NCI-H1105 treated with DMSO at 0.1 percent for 48 hours (cell line): Measurements from ENCODE around the gene ZBTB6.

Experiments
- DNase-seq: peaks from one replicate; lab custom pipeline; 2025; lab: John Stamatoyannopoulos, UW

Gene ZBTB6

GRCh38 chr9:122912964-122913673 lies at the start of gene ZBTB6:
ZBTB6 (minus strand) TSS chr9:122913323; CDS start chr9:122912072, 1,251 bp downstream.
- peak; percentile 85 for DNase-seq

GRCh38 chr9:122961139-122961538 lies 48.0 kb upstream of the ZBTB6 start:
- DNase-seq = no peak

- no peak for DNase-seq
These were observed 42.8 kb upstream of the ZBTB6 start for GRCh38 chr9:122955961-122956360.

- DNase-seq = no peak
These were observed 41.1 kb upstream of the ZBTB6 start for GRCh38 chr9:122954253-122954691.

- no peak for DNase-seq
These were observed 37.9 kb upstream of the ZBTB6 start for GRCh38 chr9:122951056-122951455.

GRCh38 chr9:122950263-122950662 lies 37.1 kb upstream of the ZBTB6 start:
- DNase-seq = no peak

GRCh38 chr9:122949696-122950095 lies 36.6 kb upstream of the ZBTB6 start:
- no peak for DNase-seq

- DNase-seq = no peak
These were observed 35.2 kb upstream of the ZBTB6 start for GRCh38 chr9:122948313-122948712.

GRCh38 chr9:122946461-122947005 lies 33.4 kb upstream of the ZBTB6 start:
- no peak for DNase-seq

- no peak for DNase-seq
These were observed 32.1 kb upstream of the ZBTB6 start for GRCh38 chr9:122944960-122945888.

GRCh38 chr9:122941582-122942234 lies 28.6 kb upstream of the ZBTB6 start:
- no peak for DNase-seq

- peak; percentile 95 for DNase-seq
These were observed 27.8 kb upstream of the ZBTB6 start, which contains the start of gene RABGAP1 for GRCh38 chr9:122940749-122941581. RABGAP1 (plus strand) TSS chr9:122941020; CDS start chr9:122957060, 16,040 bp downstream.

- DNase-seq = no peak
These were observed 27.3 kb upstream of the ZBTB6 start for GRCh38 chr9:122940454-122940748.

GRCh38 chr9:122939601-122940000 lies 26.5 kb upstream of the ZBTB6 start:
- DNase-seq = no peak

- DNase-seq = no peak
These were observed 23.8 kb upstream of the ZBTB6 start for GRCh38 chr9:122936883-122937282.

GRCh38 chr9:122936464-122936863 lies 23.3 kb upstream of the ZBTB6 start:
- no peak for DNase-seq

GRCh38 chr9:122931226-122932121 lies 18.4 kb upstream of the ZBTB6 start, which contains the start of gene ZBTB26:
ZBTB26 (minus strand) TSS chr9:122931512; CDS start chr9:122919934, 11,578 bp downstream.
- DNase-seq = peak; percentile 90

GRCh38 chr9:122930541-122931225 lies 17.6 kb upstream of the ZBTB6 start:
- no peak for DNase-seq

- no peak for DNase-seq
These were observed 16.8 kb upstream of the ZBTB6 start for GRCh38 chr9:122929796-122930354.
